ENCODE results near the gene NRXN2. TPM values are rescaled to one million over a fixed set of nuclear protein-coding genes. Genes with fewer than 3 reads are reported as not detected.
A peak's percentile ranks its signal among the peaks of the same experiment; 100 is the strongest.

The NRXN2 gene
- total RNA-seq, 4 donors from 2014 or later: 0.21 to 0.72 (median 0.64) TPM; not detected in 1

- TF ChIP-seq POLR2A (IDR thresholded peaks at IDR 0.05) (no peak), EP300 (IDR thresholded peaks at IDR 0.05) (no peak), CTCF (IDR thresholded peaks at IDR 0.05) (no peak), POLR2AphosphoS5 (IDR thresholded peaks at IDR 0.05) (no peak)
- Histone ChIP-seq H3K27me3 (peaks cover 21% of the 10 kb centered on the region), H3K4me1 (peaks cover 28% of the 10 kb centered on the region), H3K4me3 (no peak overlapping the region), H3K27ac (peak overlapping the region; percentile 23), H3K36me3 (no peaks in the 10 kb centered on the region), H3K9me3 (no peaks in the 10 kb centered on the region)
- DNase-seq (ENCODE audit: low spot score in 2 of 2): no peak
- 80% methylated on average over 15 of the region's 15 CpGs for WGBS
Measured at GRCh38 chr11:64747961-64748665, 25.1 kb upstream of the NRXN2 start.

GRCh38 chr11:64746486-64746885 lies 23.5 kb upstream of the NRXN2 start:
- Histone ChIP-seq H3K4me3 (no peak overlapping the region), H3K4me1 (peaks cover 44% of the 10 kb centered on the region)
- TF ChIP-seq POLR2A (IDR thresholded peaks at IDR 0.05) (no peak), POLR2AphosphoS5 (IDR thresholded peaks at IDR 0.05) (no peak), EP300 (IDR thresholded peaks at IDR 0.05) (no peak), CTCF (IDR thresholded peaks at IDR 0.05) (no peak)

GRCh38 chr11:64745521-64746328 lies 22.7 kb upstream of the NRXN2 start:
- Histone ChIP-seq H3K27ac (peak overlapping the region; percentile 69), H3K9me3 (no peaks in the 10 kb centered on the region), H3K36me3 (no peaks in the 10 kb centered on the region), H3K27me3 (peaks cover 43% of the 10 kb centered on the region), H3K4me1 (peaks cover 44% of the 10 kb centered on the region), H3K4me3 (peak overlapping the region; percentile 45)
- 4% methylated on average over 39 of the region's 52 CpGs for WGBS
- DNase-seq (ENCODE audit: low spot score in 2 of 2): peak; percentile 90
- TF ChIP-seq CTCF (IDR thresholded peaks at IDR 0.05) (no peak), POLR2AphosphoS5 (IDR thresholded peaks at IDR 0.05) (no peak), POLR2A (IDR thresholded peaks at IDR 0.05) (peak in 1 of 2 donors; percentile 32)

More at GRCh38 chr11:64746486-64746885, 23.5 kb upstream of the NRXN2 start:
- Histone ChIP-seq H3K9me3 (no peaks in the 10 kb centered on the region), H3K27ac (peak overlapping the region; percentile 28), H3K36me3 (no peaks in the 10 kb centered on the region), H3K27me3 (peaks cover 37% of the 10 kb centered on the region)
- no peak for DNase-seq (ENCODE audit: low spot score in 2 of 2)
- WGBS: 83% methylated on average over 5 of the region's 10 CpGs

- no peaks in the 10 kb centered on the region for H3K36me3 ChIP-seq
- peaks cover 44% of the 10 kb centered on the region for H3K4me1 ChIP-seq
- peak overlapping the region; percentile 69 for H3K27ac ChIP-seq
- peaks cover 43% of the 10 kb centered on the region for H3K27me3 ChIP-seq
- peak; percentile 89 to 91 for DNase-seq (ENCODE audit: low spot score in 2 of 2)
- H3K4me3 ChIP-seq: peak overlapping the region; percentile 45
- TF ChIP-seq POLR2A (IDR thresholded peaks at IDR 0.05): no peak
- no peak for TF ChIP-seq POLR2AphosphoS5 (IDR thresholded peaks at IDR 0.05)
- TF ChIP-seq EP300 (IDR thresholded peaks at IDR 0.05): no peak
- TF ChIP-seq CTCF (IDR thresholded peaks at IDR 0.05): no peak
- H3K9me3 ChIP-seq: no peaks in the 10 kb centered on the region
- WGBS: 0% methylated on average over 6 of the region's 20 CpGs
Measured at GRCh38 chr11:64745189-64745520, 22.2 kb upstream of the NRXN2 start.

GRCh38 chr11:64744544-64745188 lies 21.7 kb upstream of the NRXN2 start:
- peaks cover 44% of the 10 kb centered on the region for H3K4me1 ChIP-seq
- peaks cover 43% of the 10 kb centered on the region for H3K27me3 ChIP-seq
- peak overlapping the region; percentile 45 for H3K4me3 ChIP-seq

More at GRCh38 chr11:64744544-64745188, 21.7 kb upstream of the NRXN2 start:
- no CpG with 5 or more reads among the region's 89 CpGs for WGBS
- Histone ChIP-seq H3K27ac (peak overlapping the region; percentile 69), H3K9me3 (no peaks in the 10 kb centered on the region), H3K36me3 (no peaks in the 10 kb centered on the region)
- no peak for DNase-seq (ENCODE audit: low spot score in 2 of 2)
- TF ChIP-seq POLR2AphosphoS5 (IDR thresholded peaks at IDR 0.05) (no peak), CTCF (IDR thresholded peaks at IDR 0.05) (no peak), POLR2A (IDR thresholded peaks at IDR 0.05) (no peak), EP300 (IDR thresholded peaks at IDR 0.05) (no peak)
